Stomach (tissue), 9 donors: ENCODE measurements around the gene CALML6. TPM values are rescaled to one million over a fixed set of nuclear protein-coding genes. Genes with fewer than 3 reads are reported as not detected.

ENCODE experiments used
- DNase-seq, 2 donors: peaks; one replicate each; pipeline versions ENCODE4 v3.0.0 to v3.0.0-alpha.2; 2013 to 2019
- H3K27ac ChIP-seq, 5 donors: fragments of 200-600 bp in 4 of 5; sonication (generic) in 4 of 5; one replicate each; pipeline ENCODE4 v1.5.1; 2013 to 2019; ENCODE audit warnings: mild to moderate bottlenecking in 1 of 5, moderate library complexity in 1 of 5
- H3K27me3 ChIP-seq, 3 donors: fragments of 200-600 bp; sonication (generic); one replicate each; pipeline ENCODE4 v1.5.1; 2017 to 2019; ENCODE audit warnings: mixed run types in 1 of 3
- H3K36me3 ChIP-seq, 4 donors: fragments of 200-600 bp; sonication (generic); 1 replicate in 3 of 4; 2 replicates in 1 of 4; pipeline ENCODE4 v1.5.1; 2016 to 2019
- H3K4me1 ChIP-seq, 4 donors: fragments of 200-600 bp; sonication (generic); one replicate each; pipeline ENCODE4 v1.5.1; 2016 to 2019
- H3K4me3 ChIP-seq, 4 donors: fragments of 200-600 bp; sonication (generic) in 3 of 4; one replicate each; pipeline ENCODE4 v1.5.1; 2016 to 2019; ENCODE audit warnings: mild to moderate bottlenecking in 1 of 4
- H3K9me3 ChIP-seq, 4 donors: fragments of 200-600 bp; sonication (generic); one replicate each; pipeline ENCODE4 v1.5.1; 2016 to 2019
- CTCF ChIP-seq, 7 experiments: fragments of 450-650 bp in 4 of 7; fragments of 200-600 bp in 3 of 7; sonication (generic) in 3 of 7; IDR thresholded peaks; one replicate each; pipeline ENCODE4 v1.5.1; 2016 to 2019; ENCODE audit warnings: antibody characterized with exemption in 7 of 7, control low read depth in 2 of 7, mild to moderate bottlenecking in 1 of 7
- EP300 ChIP-seq: sonication (generic); formaldehyde crosslinking; IDR thresholded peaks from one replicate; pipeline ENCODE4 v1.6.1; 2017; ENCODE audit warnings: antibody characterized with exemption
- POLR2A ChIP-seq, 4 donors: fragments of 450-650 bp; IDR thresholded peaks; one replicate each; pipeline ENCODE4 v1.6.1; 2016; ENCODE audit warnings: antibody characterized with exemption in 4 of 4, control low read depth in 2 of 4, mild to moderate bottlenecking in 1 of 4, moderate library complexity in 1 of 4
- POLR2AphosphoS5 ChIP-seq, 3 donors: sonication (generic); formaldehyde crosslinking; IDR thresholded peaks; one replicate each; pipeline ENCODE4 v1.6.1; 2016; ENCODE audit warnings: antibody characterized with exemption in 3 of 3
- WGBS, 5 donors: extraction: QIAGEN DNeasy Blood & Tissue Kit in 3 of 5; methylation state at CpG; one replicate each; pipeline versions ENCODE4 v1.1.5 to v1.1.7; 2013 to 2018; 5-methylcytosine and 5-hydroxymethylcytosine counted together
- intact Hi-C: fragments of 100-400 bp; cut with DNase I; formaldehyde crosslinking; loops from one replicate; pipeline ENCODE4 v1.15.1; 2023; ENCODE audit warnings: low total_unique reads
- polyA plus RNA-seq, 3 donors: library from polyadenylated mRNA; stranded (reverse); fragments of 200-250 nt; gene quantifications; one replicate each; pipeline ENCODE4 v1.2.3, GENCODE V29; 2013
- total RNA-seq, 5 donors: library from RNA; depleted of rRNA; stranded (reverse); fragments of >200 nt; gene quantifications; one replicate each; pipeline versions ENCODE4 v1.1.0 to v1.2.3, GENCODE V29; 2014 to 2016
- donor health status: healthy with polysubstance abuse.
- donor health status: Bipolar disorder and iron deficiency.
- donor health status: healthy.

The CALML6 gene
- total and polyA plus RNA-seq, 8 donors, result 1.4 to 5.7 (median 2.6) TPM; not detected in 5

GRCh38 chr1:1943834-1944570 is 28.9 kb downstream of the CALML6 start:
- 7 to 25% (median 16%) methylated on average over 13 to 37 of the region's 37 CpGs for WGBS, 5 donors
- Histone ChIP-seq H3K27me3 (peaks cover 0 to 49% (median 12%) of the 10 kb centered on the region in 3 donors), H3K4me3 (peak overlapping the region in 2 of 4 donors; percentile 20 to 26), H3K27ac (no peak overlapping the region), H3K9me3 (no peaks in the 10 kb centered on the region), H3K4me1 (peaks cover 8 to 24% (median 21%) of the 10 kb centered on the region in 4 donors), H3K36me3 (no peaks in the 10 kb centered on the region)
- intact Hi-C loops, result no loop called here
- TF ChIP-seq CTCF (IDR thresholded peaks at IDR 0.05) (peak in 5 of 7 experiments; percentile 80 to 93 (median 91)), EP300 (no peak)
- peak; percentile 64 to 82 for DNase-seq

- TF ChIP-seq EP300, result no peak
- no peak for TF ChIP-seq POLR2AphosphoS5 (IDR thresholded peaks at IDR 0.05)
- no peak for TF ChIP-seq POLR2A (IDR thresholded peaks at IDR 0.05)
- no peak for TF ChIP-seq CTCF (IDR thresholded peaks at IDR 0.05)
- Histone ChIP-seq H3K36me3 (no peaks in the 10 kb centered on the region), H3K9me3 (no peaks in the 10 kb centered on the region), H3K4me3 (no peak overlapping the region), H3K27me3 (peaks cover 0 to 35% (median 12%) of the 10 kb centered on the region in 3 donors), H3K27ac (no peak overlapping the region), H3K4me1 (peaks cover 8 to 24% (median 21%) of the 10 kb centered on the region in 4 donors)
- WGBS, 5 donors, result 85 to 91% (median 88%) methylated on average over 27 to 29 of the region's 29 CpGs
- DNase-seq, result no peak
- intact Hi-C loops, result loop anchor here (5.0 kb wide), 1 partner anchor 106 kb away; the partner anchor contains the start of gene PRKCZ
Observed at GRCh38 chr1:1945782-1946393, 30.8 kb downstream of the CALML6 start.

- TF ChIP-seq POLR2A (IDR thresholded peaks at IDR 0.05), result no peak
- no peak for TF ChIP-seq EP300
- TF ChIP-seq POLR2AphosphoS5 (IDR thresholded peaks at IDR 0.05), result no peak
- TF ChIP-seq CTCF (IDR thresholded peaks at IDR 0.05), result no peak
- Histone ChIP-seq H3K9me3 (no peaks in the 10 kb centered on the region), H3K4me3 (no peak overlapping the region), H3K4me1 (peaks cover 8 to 24% (median 21%) of the 10 kb centered on the region in 4 donors), H3K36me3 (no peaks in the 10 kb centered on the region), H3K27me3 (peaks cover 0 to 31% (median 12%) of the 10 kb centered on the region in 3 donors), H3K27ac (no peak overlapping the region)
- intact Hi-C loops, result loop anchor here (5.0 kb wide), 1 partner anchor 106 kb away; the partner anchor contains the start of gene PRKCZ
- 13 to 51% (median 16%) methylated on average over 2 to 11 of the region's 11 CpGs for WGBS, 5 donors
- peak; percentile 68 to 82 for DNase-seq
Observed at GRCh38 chr1:1946540-1946939, 31.5 kb downstream of the CALML6 start.

- 42 to 62% (median 55%) methylated on average over 14 of the region's 14 CpGs for WGBS, 5 donors
- intact Hi-C loops, result loop anchor here (5.0 kb wide), 1 partner anchor 105 kb away; the partner anchor contains the start of gene PRKCZ
Observed at GRCh38 chr1:1947493-1947892, 32.4 kb downstream of the CALML6 start.

More at GRCh38 chr1:1947493-1947892, 32.4 kb downstream of the CALML6 start:
- Histone ChIP-seq H3K36me3 (no peaks in the 10 kb centered on the region), H3K27me3 (peaks cover 0 to 21% (median 12%) of the 10 kb centered on the region in 3 donors), H3K27ac (no peak overlapping the region), H3K4me3 (no peak overlapping the region), H3K4me1 (peaks cover 8 to 24% (median 21%) of the 10 kb centered on the region in 4 donors), H3K9me3 (no peaks in the 10 kb centered on the region)
- DNase-seq, result peak in 1 of 2 donors; percentile 69
- no peak for TF ChIP-seq CTCF (IDR thresholded peaks at IDR 0.05)
- TF ChIP-seq POLR2A (IDR thresholded peaks at IDR 0.05), result no peak
- no peak for TF ChIP-seq EP300
